Vagina (tissue), 2 donors: ENCODE measurements around the gene INPP5J.

Source experiments
- POLR2AphosphoS5 ChIP-seq, 2 donors: sonication (generic); formaldehyde crosslinking; IDR thresholded peaks; one replicate each; pipeline ENCODE4 v1.9.0; 2017; ENCODE audit warnings: antibody characterized with exemption in 2 of 2, mild to moderate bottlenecking in 2 of 2, low read depth in 1 of 2; ENCODE audit not compliant: insufficient read depth in 1 of 2
- TF ChIP-seq, protein P1 (sequence below), 3 experiments: fragments of 450-650 bp in 2 of 3; fragments of 200-600 bp in 1 of 3; sonication (generic) in 1 of 3; IDR thresholded peaks; one replicate each; pipeline ENCODE4 v1.5.1; 2017 to 2019; ENCODE audit warnings: antibody characterized with exemption in 3 of 3, mild to moderate bottlenecking in 2 of 3, moderate library complexity in 2 of 3

DNA sequence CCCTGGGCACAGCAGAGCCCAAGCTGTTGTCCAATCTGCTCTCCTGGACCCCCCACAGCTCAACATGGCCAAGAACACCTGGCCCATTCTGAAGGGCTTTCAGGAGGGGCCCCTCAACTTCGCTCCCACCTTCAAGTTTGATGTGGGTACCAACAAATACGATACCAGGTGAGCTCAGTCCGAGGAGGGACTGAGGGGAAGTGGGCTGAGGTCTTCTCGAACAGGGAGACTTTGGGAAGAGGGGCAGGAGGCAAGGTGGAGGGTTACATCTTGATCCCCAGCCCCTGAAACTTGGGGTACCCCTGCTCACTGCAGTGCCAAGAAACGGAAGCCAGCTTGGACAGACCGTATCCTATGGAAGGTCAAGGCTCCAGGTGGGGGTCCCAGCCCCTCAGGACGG, 5.4 kb downstream of the INPP5J start:
- TF ChIP-seq POLR2AphosphoS5 (IDR thresholded peaks at IDR 0.05; ENCODE audit: insufficient read depth in 1 of 2, low read depth in 1 of 2), result no peak
- TF ChIP-seq, protein P1, sequence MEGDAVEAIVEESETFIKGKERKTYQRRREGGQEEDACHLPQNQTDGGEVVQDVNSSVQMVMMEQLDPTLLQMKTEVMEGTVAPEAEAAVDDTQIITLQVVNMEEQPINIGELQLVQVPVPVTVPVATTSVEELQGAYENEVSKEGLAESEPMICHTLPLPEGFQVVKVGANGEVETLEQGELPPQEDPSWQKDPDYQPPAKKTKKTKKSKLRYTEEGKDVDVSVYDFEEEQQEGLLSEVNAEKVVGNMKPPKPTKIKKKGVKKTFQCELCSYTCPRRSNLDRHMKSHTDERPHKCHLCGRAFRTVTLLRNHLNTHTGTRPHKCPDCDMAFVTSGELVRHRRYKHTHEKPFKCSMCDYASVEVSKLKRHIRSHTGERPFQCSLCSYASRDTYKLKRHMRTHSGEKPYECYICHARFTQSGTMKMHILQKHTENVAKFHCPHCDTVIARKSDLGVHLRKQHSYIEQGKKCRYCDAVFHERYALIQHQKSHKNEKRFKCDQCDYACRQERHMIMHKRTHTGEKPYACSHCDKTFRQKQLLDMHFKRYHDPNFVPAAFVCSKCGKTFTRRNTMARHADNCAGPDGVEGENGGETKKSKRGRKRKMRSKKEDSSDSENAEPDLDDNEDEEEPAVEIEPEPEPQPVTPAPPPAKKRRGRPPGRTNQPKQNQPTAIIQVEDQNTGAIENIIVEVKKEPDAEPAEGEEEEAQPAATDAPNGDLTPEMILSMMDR (IDR thresholded peaks at IDR 0.05), result no peak
